ENCODE measurements around the gene PSMD1.
"Not testable (repeated sequence)": the region's sequence is repeated elsewhere in the genome, so short reads cannot be mapped to it uniquely, and the experiment has no call there.

Gene PSMD1

GRCh38 chr2:231187736-231188505, 131.3 kb downstream of the PSMD1 start:
- no peak for DNase-seq (ENCODE audit: low spot score)

DNA sequence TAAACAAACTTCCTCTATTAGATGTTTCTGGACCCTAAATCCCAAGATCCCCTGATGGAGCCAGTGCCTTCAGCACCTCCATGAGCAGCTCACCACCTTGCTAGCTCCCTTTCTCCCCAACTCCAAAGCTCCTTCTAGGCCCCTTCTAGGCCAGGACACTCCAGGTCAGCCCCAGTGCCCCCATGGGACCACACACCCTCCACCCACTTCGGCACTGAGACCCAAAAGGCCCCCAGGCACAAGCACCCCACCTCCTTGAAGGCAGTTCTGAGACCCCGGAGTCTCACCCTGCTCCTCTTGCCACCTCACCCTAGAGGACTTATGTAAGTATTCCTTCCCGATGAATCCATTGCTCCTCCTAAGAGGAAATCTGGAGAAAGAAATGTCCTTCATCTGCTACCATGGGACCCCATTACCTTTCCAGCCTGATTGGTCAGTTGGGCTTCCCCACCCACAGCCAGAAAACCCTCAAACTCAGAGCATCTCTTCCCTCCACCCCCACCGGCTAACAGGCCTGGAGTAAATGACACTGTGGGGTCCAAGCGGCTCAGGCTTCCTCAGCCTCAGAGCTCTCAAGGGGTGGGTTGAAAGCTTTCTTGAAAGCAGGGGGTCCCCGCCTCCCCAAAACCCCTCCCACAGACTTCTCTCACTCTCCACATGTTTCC, 132.0 kb downstream of the PSMD1 start:
- no peak for DNase-seq (ENCODE audit: low spot score)

DNA sequence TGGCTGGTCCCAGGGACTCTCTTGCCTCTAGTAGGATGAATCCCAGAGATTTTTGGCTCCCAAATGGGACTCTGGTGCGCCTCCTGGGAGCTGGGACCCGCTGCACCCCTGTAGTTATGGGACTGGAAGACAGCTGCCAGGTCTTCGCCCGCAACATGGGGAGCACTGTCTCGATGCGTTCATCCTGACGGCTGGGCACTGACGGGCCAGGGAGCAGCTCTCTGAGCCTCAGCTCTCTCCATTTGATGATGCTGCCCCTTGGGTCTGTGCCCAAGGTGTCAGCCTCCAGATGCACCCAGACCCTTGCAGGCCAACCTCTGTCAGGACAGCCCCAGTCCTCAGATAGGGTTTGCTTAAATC, 132.5 kb downstream of the PSMD1 start:
- no peak for DNase-seq (ENCODE audit: low spot score)

DNA sequence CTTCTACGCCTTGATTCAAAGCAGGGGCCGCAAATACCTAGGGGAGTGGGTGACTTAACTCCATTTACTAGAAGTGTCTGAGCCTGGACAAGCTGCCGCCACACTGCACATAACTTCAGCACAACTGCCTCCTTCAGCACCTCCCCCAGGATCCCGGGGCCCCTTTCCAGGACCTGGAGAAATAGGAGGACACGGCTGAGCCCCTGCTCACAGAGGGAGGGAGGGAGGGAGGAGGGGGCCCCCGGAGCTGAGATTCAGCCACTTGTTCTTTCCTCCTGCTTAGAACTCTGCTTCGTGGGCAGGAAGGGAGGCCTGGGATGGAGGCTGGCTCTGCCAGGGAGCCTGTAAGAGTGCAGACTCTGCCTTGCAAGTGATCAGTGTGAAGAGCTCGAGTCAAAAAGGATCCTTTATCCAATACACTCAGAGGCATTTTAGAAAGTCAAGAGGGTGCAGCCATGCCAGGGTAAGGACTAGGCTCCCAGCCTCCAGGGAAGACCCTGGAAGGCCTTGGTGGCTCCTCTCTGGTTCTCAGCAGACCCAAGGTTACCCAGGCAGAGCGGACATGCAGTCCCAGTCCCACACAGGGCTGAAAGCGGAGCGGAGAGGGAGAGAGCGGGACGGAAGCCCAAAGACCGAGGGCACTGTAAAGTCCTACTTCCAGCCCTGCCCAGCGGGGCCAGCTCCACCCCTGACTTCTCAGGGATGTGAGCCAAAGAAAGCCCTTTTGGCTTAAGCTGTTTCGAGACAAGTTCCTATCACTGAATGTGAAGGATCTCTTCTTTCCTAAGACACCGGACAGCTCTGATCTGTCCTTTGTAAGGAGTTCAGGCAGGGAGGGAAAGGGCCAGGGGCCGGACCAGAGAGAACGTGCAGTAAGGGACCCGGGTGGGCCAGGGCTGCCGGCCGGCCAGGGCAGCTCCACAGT, 133.2 kb downstream of the PSMD1 start:
- DNase-seq (ENCODE audit: low spot score) = no peak

DNA sequence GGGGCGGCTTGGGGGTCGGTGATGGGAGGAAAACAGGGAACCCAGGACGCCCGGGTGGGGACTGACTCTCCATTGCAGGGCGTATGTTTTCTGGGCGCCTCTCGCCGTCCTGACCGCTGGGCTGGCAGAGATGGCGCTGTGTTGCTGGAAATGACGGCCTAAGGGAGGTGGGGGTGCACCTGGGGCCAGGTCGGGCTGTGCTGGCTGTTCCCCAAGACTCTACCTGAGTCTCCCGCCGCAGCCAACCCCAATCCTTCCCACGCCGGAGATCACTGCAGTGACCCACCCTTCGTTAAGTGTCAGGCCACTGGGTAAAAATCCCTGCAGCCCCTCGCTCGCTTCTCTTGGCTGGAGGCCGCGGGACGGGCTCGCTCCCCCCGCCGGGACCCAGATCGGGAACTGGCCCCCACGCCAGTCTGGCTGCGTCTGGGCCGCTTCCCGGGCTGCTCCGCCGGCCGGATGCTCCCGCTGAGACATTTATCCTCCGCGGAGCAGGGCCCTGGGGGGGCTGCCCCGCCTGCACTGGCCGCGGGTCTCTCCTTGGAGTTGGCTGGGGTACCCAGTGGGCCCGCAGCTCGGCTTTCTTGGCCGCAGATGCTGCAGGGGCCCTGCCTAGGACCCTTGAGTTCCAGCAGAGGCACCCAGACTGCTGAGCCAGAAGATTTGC, 134.0 kb downstream of the PSMD1 start:
- DNase-seq (ENCODE audit: low spot score) = peak; percentile 79

GRCh38 chr2:231191896-231192872, 135.5 kb downstream of the PSMD1 start:
- DNase-seq (ENCODE audit: low spot score) = peak; percentile 83

DNA sequence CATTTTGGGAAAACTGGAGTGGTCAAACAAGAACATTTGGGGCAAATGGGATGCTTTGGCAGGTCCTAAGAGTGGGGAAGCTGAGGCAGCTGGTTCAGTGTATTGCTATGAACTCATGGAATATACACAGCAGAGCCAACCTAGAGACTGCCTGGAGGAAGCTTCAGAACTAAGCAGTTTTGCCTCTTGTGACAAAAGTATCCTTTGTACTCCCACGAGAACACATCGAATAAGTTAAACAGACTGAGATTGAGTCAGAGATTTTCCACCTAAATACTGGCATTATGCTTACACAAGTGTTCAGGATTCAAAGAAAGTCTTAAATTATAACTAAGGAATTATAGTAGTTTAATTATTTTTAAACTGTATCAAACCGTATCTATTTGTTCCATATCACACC, 136.5 kb downstream of the PSMD1 start:
- DNase-seq (ENCODE audit: low spot score) = no peak

- no peak for DNase-seq (ENCODE audit: low spot score)
Measured at GRCh38 chr2:231196592-231196991, 139.9 kb downstream of the PSMD1 start.

GRCh38 chr2:231197196-231197595, 140.5 kb downstream of the PSMD1 start:
- not testable (repeated sequence) for DNase-seq (ENCODE audit: low spot score)

GRCh38 chr2:231197706-231198290, 141.1 kb downstream of the PSMD1 start:
- no peak for DNase-seq (ENCODE audit: low spot score)

DNA sequence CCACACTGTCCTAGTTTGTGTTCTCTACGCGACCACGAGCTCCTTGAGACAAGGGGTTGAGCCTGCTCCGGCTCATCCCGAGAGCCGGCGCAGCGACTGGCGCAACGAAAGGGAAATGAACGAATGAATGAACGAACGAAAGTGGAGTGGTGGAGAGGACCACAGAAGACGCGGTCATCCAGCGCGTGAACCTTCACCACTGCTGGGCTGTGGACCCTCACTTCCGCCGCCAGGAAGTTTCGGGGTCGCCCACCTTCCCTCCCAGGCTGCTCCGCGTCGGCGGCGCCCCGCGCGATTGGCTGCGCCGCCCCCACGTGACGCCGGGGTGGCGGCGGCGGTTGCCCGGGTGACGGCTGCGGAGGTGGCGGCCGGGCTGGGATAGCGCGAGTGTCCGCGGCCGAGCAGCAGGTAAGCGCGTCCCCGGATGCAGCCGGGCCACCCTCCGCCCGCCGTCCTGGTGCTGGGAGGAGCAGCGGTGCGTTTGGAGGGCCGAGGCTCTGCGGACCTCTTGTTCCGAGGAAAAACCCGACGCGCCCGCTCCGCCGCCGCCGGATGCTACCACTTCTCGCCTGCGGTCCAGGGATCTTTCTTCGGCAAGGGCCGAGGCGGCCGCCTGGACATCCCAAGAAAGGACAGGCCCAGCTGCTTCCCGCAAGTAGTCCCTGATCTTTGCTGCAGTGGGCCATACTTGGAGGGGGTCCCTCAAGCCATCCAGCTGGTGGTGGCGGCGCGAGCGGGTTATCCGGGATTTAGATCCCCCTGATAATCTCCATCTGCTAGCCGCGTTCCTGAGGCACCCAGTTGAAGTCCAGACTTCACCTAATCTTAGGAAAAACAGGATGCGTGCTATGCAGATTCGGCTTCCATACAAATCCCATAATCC, 141.9 kb downstream of the PSMD1 start, which contains the start of gene ARMC9:
Gene ARMC9 (plus strand): TSS at position 341 of the 883 bp plus-strand sequence. CDS start 7,608 bp downstream, outside the sequence.
- DNase-seq (ENCODE audit: low spot score) = peak; percentile 90

- DNase-seq (ENCODE audit: low spot score) = no peak
Measured at GRCh38 chr2:231199219-231199618, 142.6 kb downstream of the PSMD1 start.

DNA sequence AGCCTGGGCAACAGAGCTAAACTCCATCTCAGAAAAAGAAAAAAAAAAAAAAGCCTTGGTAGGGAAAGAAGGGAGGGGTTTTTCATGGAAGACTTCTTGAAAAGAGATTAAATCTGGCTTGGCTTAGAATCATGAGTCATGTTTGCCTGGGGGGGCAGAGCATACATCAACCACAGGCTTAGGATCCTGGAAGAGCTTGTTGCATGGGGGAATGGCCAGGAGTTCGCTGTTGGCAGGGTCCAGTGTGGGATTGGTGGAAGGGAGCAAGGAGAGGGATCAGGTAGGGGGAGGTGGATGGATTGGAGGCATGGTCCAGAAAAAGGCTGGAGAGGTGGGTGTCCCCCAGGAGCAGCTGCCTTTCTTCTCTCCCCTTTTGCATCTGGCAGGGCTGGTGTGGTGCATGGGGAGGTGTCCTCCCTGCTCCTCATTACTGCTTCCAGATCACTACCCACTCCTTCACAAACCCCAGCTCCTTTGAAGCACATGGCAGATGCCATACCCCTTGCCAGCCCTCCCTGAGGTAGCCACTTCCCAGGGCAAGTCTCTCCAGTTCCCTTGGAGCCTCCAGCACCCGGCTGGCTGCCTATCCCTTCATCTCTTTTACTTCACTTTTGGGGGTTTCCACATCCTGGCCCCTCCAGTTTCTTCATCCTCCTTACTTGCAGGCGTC, 144.3 kb downstream of the PSMD1 start:
- DNase-seq (ENCODE audit: low spot score) = no peak

GRCh38 chr2:231201475-231201814, 144.8 kb downstream of the PSMD1 start:
- no peak for DNase-seq (ENCODE audit: low spot score)

- no peak for DNase-seq (ENCODE audit: low spot score)
Measured at GRCh38 chr2:231203087-231203486, 146.4 kb downstream of the PSMD1 start.

GRCh38 chr2:231204146-231204545, 147.5 kb downstream of the PSMD1 start:
- DNase-seq (ENCODE audit: low spot score) = no peak

DNA sequence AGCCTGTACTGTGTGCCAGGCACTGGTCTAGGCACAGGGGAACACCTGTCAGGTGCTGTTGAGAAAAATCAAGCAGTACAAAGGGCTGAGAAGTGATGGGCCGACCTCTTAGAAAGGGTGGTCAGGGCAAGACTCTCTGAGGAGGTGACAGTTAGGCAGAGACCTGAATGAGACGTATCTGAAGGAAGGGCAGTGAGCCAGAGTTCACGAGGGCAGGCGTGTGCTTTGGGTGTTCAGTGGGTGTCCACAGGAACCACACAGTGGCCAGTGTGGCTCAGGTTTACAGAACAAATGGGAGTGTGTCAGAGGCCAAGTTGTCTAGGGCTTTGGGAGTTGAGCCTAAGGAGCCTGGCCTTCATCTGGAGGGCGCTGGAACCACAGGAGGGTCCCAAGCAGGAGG, 147.9 kb downstream of the PSMD1 start:
- no peak for DNase-seq (ENCODE audit: low spot score)

GRCh38 chr2:231207734-231208133, 151.1 kb downstream of the PSMD1 start:
- no peak for DNase-seq (ENCODE audit: low spot score)

DNA sequence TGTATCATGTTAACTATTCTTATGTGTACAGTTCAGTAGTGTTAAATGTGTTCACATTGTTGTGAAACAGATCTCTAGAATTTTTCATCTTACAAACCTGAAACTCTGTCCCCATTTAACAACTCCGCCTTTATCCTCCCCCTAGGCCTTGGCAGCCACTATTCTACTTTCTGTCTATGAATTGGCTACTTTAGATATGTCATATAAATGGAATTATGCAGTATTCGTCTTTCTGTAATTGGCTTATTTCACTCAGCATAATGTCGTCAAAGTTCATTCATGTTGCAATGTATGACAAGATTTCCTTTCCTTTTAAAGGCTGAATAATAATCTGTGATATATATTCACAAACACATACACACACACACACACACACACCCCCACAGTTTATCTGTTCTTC, 154.1 kb downstream of the PSMD1 start:
- DNase-seq (ENCODE audit: low spot score) = no peak
